DND-41 (cell line): Measurements from ENCODE around the gene ARPP19.

Source experiments
- CTCF ChIP-seq: IDR thresholded peaks from 2 replicates; pipeline ENCODE4 v1.5.1; 2012; ENCODE audit warnings: borderline replicate concordance, low read length, moderate library complexity, mild to moderate bottlenecking; ENCODE audit not compliant: poor library complexity, severe bottlenecking; ENCODE audit errors: extremely low read depth
- EZH2 ChIP-seq: IDR thresholded peaks from 3 replicates; pipeline ENCODE4 v1.6.1; 2012; ENCODE audit warnings: borderline replicate concordance, low read depth, mild to moderate bottlenecking, moderate library complexity, low read length, inconsistent platforms; ENCODE audit not compliant: severe bottlenecking

- TF ChIP-seq CTCF (no peak), EZH2 (no peak)
Measured at GRCh38 chr15:52558196-52558595, 10.6 kb downstream of the ARPP19 start.
